SIG-M5 (cell line): ENCODE results near the gene INTS14.
"Not testable (repeated sequence)": the region's sequence is repeated elsewhere in the genome, so short reads cannot be mapped to it uniquely, and the experiment has no call there.

Source experiments
- DNase-seq: peaks from one replicate; lab custom pipeline; 2025; lab: John Stamatoyannopoulos, UW

Gene INTS14

GRCh38 chr15:65631503-65631902 lies 20.6 kb upstream of the INTS14 start:
- no peak for DNase-seq

- no peak for DNase-seq
Observed at GRCh38 chr15:65630760-65631159, 19.8 kb upstream of the INTS14 start.

GRCh38 chr15:65629548-65629947 lies 18.6 kb upstream of the INTS14 start:
- no peak for DNase-seq

GRCh38 chr15:65626856-65627255 lies 15.9 kb upstream of the INTS14 start:
- DNase-seq: no peak

DNA sequence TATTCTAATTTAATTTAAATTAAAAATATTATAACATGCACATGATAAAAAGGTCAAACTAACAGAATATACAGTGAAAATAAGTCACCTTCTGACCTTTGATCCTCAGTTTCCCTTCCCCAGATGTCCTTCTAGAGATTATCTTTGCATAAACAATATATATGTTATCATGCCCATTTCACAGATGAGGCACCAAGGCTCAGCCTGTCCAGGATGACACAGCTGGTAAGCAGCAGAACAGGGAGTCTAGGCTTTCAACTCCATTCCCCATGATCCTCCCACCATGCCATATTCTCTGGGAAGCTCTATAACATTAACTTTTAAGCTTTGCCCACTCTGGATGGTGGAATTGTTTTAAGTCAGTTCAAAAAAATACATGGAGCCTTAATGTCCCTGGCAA lies 12.2 kb upstream of the INTS14 start:
- DNase-seq: no peak

DNA sequence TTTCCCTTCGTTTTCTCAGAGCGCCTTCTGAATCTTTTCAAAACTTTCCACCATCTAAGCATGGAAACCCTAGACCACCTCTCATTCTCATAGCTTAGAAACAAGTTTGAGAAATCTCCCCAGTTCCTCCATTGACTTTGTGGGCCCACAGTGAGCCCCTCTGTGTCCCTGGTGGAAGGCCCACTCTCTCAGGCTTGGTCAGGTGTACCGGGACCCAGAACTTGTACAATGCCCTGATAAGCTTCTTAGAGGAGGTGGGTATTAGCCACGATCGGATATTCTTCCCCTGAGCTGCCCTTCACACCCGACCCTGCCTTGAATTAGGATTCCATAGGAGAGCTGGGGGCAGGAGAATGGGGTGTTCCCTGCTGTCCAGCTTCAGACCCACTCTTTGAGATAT lies 10.7 kb upstream of the INTS14 start, which contains the start of gene SLC24A1:
TSS of gene SLC24A1 (plus strand) at position 301 of the 400 bp plus-strand sequence. CDS start 2,143 bp downstream, outside the sequence.
- DNase-seq: no peak

DNA sequence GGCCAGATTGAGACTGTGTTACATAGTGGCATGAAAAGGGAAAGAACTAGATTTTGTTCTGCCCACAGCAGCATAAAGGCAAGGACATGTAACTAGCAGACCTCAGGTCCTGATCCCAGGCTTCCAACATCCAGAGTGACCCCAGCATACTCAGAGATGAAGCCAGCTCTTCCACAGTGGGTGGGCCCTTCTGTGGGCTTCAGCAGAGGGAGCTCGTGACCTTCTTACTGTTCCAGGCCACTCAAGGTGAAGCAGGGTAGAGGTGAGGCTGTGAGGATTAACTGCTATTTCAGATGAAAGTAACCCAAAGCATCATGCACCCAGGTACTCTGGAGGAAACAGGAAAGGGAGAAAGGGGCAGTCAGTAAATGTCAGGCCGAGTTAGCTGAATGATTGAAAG lies 9.9 kb upstream of the INTS14 start:
- no peak for DNase-seq

DNA sequence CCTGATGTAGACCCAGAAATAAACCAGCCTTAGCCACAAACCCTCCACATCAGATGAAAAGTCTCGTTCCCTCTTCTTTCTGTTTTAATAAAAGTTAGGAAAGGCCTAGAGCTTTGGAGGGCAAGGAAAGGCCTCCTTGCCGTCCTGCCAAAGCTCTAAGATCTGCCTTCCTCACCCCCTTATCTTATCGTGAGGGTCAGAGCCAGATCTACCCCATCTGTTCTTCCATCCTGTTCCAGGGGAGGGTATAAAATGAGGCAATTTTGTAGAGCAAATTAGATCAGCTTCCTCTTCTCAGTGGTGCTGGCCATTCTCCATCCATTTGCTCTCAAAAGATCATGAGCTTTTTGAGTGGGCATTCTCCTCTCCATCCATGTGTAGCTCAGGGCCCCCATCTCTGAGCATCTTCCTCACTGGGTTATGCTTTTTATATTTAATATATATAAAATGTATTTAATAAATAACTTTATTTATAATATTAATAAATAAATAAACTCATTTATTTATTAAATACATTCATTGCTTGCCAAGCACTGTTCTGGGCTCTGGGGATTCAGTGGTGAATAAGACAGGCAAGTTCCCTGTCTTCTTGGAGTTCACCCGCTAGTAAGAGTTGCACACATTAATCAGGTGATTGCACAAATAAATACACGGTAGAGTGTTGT lies 8.8 kb upstream of the INTS14 start:
- DNase-seq: no peak

DNA sequence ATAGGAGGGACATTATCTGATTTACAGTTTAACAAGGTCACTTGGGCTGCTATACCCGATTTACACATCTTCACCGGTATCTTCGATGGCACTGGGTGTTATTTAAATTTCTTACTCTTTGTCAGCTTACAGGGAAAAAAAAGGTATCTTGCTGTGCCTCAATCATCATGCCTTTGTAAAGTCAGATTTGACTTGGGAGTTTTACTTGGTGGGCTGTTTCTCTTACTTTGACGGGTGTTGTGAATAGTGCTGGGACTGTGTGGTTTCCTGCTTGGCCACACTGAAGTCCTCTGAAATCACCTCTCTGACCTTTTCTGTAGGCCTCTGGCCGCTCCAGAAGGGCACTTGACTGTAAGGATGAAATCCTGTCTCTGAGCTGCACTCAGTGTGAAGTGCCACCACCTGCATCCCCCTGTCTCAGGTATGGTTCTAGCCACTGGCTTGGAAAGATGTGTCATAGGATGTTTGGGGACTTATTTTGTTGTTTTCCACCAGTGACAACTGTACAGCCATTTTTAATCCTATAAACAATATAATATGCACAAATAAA lies 7.7 kb upstream of the INTS14 start:
- DNase-seq: no peak

DNA sequence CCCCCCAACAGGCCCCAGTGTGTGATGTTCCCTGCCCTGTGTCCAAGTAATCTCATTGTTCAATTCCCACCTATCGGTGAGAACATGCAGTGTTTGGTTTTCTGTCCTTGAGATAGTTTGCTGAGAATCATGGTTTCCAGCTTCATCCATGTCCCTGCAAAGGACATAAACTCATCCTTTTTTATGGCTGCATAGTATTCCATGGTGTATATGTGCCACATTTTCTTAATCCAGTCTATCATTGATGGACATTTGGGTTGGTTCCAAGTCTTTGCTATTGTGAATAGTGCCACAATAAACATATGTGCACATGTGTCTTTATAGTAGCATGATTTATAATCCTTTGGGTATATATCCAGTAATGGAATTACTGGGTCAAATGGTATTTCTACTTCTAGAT lies 5.0 kb upstream of the INTS14 start:
- DNase-seq: not testable (repeated sequence)

DNA sequence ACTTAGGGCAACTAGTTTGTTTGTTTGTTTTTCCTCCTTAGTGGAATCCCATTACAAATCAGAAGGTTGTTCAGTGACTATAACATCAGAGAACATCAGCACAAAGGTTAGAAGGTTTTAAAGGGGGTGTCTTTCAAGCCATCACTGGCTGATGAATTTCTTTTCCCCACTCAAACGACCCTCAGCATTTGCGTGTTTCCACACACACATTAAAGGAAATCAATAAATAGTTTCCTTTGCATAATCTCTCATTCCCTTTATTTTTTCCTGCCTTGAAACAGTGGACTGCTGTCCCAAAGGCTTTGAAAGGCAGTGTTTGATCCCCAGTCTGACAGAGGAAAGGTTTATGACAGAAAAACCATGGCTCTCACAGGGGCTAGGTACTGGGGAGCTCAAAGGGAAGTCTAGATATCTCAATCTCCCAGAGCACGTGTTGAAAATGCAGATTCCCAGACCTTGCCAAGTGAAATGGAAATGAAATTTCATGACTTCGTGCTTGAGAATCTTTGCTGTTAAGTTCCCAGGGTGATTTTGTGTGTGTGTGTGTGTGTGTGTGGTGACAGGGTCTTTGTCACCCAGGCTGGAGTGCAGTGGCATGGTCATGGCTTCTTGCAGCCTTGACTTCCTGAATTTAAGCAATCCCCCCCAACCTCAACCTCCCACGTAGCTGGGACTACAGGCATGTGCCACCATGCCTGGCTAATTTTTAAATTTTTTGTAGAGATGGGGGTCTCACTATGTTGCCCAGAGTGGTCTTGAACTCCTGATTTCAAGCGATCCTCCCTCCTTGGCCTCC lies 2.2 kb upstream of the INTS14 start:
- DNase-seq: no peak

DNA sequence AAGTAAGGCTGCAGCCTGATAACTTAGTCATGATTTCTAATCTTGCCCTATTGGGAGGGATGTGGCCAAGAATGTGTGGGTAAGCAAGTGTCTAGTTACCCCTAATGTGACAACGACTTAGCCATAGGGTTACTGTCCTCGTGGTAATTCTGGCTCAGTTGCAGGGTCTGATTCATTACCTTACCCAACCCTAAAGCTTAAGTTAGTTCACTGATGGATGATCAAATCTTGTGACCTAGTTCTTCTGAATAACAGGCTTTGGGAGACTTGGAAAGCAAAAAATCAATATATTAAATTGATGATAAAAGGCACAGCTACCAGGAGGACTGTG lies 1.6 kb upstream of the INTS14 start:
- DNase-seq: no peak

DNA sequence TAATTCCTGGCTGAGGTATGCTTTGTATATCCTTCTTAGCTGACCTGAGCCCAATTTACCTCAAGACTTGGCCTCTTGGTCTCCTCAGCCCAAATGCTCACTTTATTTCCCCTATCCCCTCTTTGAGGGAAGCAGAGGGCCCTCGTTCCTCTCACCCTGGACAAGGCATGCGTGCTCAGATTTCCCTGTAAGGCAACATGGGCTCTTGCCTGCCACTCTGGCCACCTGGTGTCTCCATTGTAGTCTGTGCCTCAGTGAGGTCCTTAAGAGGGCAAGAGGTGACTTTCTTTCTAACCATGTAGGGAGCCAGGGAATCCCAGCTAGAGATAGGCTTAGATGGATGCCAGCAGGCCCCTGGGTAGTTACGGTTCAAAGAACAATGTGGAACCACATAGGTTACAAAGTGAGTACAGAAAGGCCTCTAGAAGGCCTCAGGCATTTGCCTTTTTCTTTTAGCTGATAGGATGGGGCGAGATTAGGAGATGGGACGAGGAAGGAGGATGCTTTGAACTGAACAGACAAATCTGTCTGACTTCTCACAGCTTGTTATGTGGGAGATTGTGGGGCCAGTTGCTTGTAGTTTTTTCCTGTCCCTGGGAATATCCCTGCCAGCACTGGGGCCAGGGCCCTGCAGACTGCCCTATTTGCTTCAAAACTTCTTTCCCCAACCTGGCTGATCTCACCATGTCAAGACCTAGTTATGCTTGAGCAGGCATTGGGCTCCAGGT lies 1.1 kb upstream of the INTS14 start:
- no peak for DNase-seq

DNA sequence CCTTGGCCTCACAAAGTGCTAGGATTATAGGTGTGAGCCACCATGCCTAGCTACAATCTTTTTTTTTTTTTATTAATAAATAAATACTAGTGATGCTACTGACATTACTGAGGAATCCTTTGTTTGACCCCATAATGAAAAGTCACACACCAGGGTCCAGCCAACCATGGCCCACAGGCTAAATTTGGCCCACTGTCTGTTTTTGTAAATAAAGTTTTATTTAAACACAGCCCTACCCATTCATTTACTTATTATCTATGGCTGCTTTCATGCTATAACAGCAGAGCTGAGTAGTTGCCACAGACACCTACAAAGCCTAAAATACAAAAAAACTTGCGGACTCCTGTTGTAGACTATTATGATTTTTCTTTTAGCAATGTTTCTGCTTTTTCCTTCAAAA lies 7.4 kb downstream of the INTS14 start:
- no peak for DNase-seq

- DNase-seq: no peak
Observed at GRCh38 chr15:65603134-65603533, 7.8 kb downstream of the INTS14 start.

DNA sequence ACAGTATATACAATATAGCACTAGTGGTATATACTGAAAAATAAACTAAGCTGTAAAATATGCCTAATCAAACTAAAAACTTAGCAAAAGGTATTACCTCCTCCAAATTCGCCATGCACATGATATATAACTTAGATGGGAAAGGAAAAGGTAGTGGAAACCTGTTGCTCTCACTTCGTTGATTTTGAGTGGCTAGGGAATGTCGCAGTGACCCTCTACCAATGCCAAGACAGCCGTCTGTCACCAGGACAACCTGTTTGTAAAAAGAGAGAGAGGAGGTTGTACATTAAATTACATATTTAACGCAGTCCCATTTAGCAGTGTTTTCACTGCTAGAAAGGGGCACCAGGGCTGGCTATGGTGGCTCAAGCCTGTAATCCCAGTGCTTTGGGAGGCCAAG lies 11.3 kb downstream of the INTS14 start:
- DNase-seq: no peak

GRCh38 chr15:65598468-65598867 lies 12.5 kb downstream of the INTS14 start:
- DNase-seq: no peak

DNA sequence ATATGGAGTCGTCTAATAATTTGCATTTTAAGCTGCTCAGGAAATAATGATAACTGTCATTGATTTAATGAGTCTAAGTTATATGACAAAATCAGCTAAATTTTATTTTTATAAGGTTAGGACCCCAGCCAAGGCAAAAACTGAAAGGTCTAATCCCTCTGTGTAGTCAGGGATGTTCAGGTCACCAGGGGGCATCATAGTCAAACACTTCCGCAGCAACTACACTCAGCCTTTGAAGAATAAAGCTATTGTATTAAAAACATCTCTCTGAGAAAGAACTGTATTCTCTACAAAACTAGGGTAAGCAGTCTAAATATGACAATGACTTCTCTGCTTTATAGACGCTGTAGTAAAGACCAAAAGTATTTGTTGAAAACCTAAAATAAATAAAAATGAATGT lies 15.0 kb downstream of the INTS14 start:
- no peak for DNase-seq

GRCh38 chr15:65587094-65587493 lies 23.8 kb downstream of the INTS14 start:
- no peak for DNase-seq

- no peak for DNase-seq
Observed at GRCh38 chr15:65584241-65584640, 26.7 kb downstream of the INTS14 start.

GRCh38 chr15:65583701-65584100 lies 27.2 kb downstream of the INTS14 start:
- DNase-seq: no peak

DNA sequence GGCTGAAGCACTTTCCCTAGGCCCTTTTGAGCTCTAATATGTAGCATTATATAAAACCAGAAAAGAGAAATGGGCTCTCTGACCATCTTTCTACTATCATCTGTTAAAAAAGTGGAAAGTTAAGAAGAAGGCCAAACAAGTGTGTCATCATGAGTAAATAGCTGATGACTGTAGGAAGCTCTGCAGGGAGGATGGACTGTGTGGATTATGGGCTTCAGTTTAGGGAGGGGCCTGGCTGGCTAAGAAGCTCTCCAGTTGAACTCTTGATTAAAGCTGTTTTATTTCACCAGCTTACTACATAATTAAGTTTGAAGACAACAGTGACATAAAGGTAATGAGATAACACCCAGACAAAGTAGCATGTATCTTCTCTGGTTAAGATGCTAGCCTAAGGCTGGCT lies 30.6 kb downstream of the INTS14 start:
- DNase-seq: no peak

DNA sequence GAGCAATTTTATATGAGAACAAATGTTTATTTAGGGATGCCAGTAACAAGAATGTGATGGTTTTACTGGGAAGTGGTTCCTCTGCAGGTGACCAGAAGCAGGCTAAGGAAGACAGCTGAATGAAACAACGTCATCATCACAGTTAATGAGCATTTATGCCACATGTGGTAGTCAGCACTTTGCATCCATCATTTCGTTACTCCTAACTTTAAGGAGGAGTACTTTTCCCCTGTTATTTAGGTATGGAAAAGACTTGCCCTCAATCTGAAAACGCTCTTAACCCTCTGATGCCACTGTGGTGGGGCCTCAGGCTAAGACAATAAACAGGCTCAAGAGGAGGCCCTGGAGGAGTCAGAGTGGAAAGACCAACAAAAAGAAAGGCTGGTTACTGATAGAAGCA lies 31.2 kb downstream of the INTS14 start:
- no peak for DNase-seq
